HG02763 (cell line): ENCODE data around the gene TMEM37.
A peak's percentile ranks its signal among the peaks of the same experiment; 100 is the strongest.
"Not testable (repeated sequence)": the region's sequence is repeated elsewhere in the genome, so short reads cannot be mapped to it uniquely, and the experiment has no call there.

ENCODE experiments used
- ATAC-seq: cut with Tn5 transposase; IDR thresholded peaks from one replicate; pipeline ENCODE4 v1.9.1; 2021; ENCODE audit warnings: mild to moderate bottlenecking, moderate library complexity; ENCODE audit not compliant: unreplicated experiment

TMEM37 gene, protein sequence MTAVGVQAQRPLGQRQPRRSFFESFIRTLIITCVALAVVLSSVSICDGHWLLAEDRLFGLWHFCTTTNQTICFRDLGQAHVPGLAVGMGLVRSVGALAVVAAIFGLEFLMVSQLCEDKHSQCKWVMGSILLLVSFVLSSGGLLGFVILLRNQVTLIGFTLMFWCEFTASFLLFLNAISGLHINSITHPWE

DNA sequence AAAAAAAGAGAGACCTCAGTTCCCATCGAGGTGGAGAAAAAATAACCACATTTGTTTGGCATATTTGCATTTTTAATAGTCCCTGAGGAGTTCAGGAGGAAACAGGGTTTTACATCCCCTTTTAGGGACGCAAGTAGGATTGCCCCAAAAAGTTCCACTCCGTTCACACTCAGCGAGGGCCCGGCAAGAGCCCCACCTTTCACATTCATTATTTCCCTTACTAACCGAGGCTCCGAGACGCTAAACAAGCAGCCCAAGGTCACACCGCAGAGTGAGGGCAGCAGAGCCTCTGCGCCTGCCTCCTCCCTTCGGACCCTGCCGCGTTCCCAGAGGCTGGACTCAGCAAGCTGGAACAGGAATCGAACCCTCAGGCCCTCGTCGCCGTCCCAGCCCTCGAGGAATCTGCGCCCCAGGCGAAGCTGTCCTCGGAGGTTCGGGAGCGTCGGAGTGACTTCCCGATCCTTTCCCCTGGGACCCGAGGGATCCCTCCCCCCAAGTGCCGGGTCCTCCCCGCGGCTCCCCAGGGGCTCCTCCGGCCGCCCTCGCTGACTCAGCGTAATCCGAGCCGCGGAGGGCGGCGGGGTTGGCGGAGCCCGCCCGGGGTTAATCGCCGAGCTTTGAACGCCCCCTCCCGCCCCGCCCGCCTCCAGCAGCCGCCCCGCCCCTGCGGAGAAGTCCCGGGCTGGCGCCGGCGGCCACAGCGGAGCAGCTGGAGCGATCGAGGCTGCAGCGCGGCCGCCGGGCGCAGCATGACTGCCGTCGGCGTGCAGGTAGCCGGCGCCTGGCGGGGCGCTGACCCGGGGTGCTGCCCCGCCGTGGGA lies at the start of gene TMEM37:
TMEM37 (plus strand) TSS at position 700 of the 821 bp plus-strand sequence; CDS start at position 750, 50 bp downstream.
- peak; percentile 69 for ATAC-seq

DNA sequence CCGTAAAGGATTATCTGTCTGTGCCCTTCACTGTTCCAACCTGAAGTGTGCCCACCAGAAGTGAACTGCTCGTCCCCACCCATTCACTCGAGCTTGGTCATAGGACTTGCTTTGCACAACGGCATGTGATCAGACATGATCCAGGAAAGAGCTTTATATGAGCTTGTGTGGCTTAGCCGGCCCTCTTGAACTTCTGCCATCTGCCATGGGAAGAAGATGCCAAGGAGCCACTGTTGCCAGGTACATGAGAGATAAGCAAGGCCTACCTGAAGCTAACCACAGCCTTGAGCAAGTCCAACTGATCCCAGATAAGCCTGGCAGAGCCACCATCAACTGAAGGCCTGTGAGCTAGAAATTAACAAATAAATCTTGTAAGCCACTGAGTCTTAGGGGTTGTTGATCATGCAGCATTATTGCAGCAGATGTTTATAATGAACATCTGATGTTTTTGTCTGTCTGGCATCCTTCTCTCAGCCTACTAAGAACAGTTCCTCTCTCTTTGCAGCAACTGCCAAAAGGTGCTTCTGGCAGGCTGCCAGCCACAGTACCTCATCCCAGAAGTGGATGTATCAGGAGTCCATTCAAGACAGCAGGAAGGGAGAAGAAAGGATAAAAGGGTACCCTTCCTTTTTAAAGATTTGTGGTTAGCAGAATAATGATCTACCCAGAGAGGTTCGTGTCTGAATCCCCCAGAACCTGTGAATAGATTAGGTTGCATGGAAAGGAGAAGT lies 48.1 kb upstream of the TMEM37 start:
- no peak for ATAC-seq

DNA sequence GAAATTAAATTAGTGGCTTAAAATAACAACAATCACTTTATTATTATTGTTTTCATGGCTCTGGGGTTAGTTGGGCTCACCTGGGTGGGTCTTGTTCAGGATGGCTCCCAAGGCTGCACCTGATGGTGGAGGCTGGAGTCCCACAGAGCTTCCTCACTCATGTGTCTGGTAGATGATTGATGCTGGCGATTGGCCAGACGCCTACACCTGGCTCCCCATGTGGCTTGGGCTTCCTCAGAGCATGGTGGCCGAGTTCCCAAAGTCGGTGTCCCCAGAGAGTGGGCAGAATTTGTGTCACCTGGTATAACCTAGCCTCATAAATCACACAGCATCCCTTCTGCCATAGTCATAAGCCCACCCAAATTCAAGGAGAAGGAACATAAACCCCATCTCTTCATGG lies 46.7 kb upstream of the TMEM37 start:
- ATAC-seq = no peak

DNA sequence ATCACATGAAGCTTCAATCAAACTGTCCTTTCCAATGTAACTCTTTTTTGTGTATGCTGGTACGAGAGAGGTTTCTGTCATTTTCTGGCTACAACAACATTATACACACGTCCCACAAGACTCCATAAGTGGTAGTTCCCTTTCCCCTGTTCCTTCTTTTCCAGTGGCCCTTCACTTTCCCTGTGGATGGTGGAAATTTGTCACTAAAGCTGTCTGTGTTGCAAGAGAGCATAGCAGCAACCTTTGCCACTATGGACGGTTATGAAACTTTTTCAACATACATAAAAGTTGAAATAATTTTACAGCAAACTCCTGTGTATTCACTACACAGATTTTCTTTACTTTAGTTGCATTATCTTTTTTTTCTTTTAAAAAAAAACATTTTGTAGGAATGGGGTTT lies 46.2 kb upstream of the TMEM37 start:
- ATAC-seq = no peak

DNA sequence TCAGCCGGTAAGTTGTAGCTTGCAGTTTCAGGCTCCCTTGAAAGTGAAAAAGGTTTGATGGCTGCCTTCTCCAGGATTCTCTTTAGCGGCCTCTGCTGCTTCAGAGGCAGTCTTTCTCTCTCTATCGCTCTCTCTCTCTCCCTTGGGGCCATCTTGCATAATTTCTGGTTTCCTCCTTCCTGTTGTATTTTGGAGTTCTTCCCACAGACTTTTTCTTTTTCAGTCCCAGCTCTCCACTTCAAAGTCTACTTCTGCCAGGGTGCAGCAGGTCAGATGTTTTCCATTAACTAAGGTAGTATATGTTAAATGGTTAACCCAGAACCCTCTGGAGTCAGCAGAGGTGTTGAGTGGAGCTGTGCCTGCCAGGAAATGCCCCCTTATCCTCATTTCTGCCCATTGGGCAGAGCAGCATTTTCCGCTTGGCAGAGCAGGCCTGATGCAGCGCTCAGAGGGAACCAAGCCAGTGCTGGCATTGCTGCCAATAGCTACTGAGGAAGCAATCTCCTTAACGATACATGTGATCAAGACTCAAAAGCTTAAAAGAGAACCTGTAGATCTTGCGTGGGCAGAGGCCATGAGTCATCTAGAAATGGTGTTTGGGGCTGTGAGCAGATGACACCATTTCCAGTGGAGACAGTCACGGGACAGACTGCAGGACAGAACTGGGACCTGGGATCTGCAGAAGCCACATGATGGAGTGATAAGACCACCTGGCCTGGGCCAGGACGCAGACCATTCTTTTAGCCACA lies 44.1 kb upstream of the TMEM37 start:
- ATAC-seq = peak; percentile 72

DNA sequence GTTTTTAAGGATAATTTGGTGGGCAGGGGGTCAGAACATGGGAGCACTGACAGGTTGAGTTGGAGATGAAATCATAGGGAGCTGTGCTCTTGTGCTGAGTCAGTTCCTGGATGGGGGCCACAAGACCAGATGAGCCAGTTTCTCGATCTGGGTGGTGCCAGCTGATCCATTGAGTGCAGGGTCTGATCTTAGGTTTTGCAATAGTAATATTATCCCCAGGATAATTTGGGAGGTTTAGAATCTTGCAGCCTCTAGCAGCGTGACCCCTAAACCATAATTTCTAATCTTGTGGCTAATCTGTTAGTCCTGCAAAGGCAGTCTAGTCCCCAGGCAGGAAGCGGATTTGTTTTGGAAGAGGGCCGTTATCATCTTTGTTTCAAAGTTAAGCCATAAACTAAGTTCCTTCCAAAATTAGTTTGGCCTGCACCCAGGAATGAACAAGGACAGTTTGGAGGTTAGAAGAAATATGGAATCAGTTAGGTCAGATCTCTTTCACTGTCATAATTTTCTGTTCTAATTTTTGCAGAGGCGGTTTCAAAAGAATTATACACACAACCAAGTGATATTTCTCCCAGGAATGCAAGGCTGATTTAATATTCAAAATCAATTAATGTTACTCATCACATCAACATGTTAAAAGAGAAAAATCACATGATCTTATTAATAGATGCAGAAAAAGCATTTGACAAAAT lies 41.9 kb upstream of the TMEM37 start:
- ATAC-seq = no peak

DNA sequence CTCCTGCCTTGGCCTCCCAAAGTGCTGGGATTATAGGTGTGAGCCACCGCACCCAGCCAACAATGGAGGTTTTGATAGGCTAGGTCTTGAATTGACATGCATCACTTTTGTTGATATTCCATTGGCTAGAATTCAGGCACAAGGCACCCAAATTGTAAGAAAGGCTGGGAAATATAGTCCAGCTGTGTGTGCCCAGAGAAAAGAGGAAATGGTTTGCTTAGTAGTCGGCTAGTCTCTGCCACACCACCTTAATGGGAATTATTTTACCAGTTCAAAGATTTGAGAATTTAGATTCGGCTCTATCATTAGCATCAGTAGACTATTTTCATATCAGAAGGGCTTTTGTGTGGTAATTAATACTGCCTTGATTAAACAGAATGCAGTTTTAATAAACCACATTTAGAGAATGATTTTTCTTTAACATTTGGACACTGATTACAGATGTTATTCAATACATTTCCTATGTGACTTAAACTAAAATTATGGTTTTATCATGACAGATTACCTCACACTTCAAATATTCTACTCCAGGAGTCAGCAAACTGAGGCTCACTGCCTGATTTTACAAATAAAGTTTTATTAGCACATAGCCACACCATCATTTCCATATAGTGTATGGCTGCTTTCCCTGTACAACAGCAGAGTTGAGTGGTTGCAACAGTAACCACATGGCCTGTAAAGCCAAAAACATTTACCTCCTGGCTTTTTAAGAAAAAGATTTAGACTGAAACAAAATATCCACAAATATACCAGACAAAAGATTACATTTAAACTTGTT lies 37.5 kb upstream of the TMEM37 start:
- ATAC-seq = no peak

DNA sequence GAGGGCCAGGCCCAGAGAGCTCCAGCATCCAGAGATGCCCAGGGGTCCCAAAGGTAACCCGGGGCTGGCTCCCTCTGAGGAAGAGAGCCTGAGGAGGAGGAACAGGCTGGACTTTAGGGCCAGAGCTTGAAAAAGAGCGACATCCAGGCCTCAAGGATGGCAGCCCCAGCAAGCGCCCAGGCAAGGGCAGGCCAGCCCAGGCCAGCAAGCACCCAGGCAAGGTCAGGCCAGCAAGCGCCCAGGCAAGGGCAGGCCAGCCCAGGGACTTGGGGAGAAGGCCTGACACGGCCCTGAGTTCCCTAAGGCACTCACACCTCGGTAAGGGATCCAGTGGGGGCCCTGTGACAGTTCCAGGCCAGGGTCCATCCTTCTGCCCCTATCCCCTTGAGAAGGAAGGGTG lies 34.5 kb upstream of the TMEM37 start:
- ATAC-seq = no peak

DNA sequence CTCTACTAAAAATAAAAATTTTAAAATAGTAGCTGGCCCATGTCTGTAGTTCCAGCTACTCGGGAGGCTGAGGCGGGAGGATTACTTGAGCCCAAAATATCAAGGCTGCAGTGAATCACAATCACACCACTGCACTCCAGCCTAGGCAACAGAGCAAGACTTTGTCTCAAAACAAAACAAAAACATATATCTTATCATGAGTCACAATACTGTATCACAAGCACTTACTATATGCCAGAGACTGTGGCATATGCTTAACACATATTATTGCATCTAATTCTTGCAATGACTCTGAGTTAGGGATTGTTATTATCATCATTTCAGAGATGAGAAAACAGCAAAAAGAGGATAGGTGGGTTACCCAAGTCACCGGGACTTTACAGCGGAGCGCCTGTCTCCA lies 29.5 kb upstream of the TMEM37 start:
- ATAC-seq = no peak

DNA sequence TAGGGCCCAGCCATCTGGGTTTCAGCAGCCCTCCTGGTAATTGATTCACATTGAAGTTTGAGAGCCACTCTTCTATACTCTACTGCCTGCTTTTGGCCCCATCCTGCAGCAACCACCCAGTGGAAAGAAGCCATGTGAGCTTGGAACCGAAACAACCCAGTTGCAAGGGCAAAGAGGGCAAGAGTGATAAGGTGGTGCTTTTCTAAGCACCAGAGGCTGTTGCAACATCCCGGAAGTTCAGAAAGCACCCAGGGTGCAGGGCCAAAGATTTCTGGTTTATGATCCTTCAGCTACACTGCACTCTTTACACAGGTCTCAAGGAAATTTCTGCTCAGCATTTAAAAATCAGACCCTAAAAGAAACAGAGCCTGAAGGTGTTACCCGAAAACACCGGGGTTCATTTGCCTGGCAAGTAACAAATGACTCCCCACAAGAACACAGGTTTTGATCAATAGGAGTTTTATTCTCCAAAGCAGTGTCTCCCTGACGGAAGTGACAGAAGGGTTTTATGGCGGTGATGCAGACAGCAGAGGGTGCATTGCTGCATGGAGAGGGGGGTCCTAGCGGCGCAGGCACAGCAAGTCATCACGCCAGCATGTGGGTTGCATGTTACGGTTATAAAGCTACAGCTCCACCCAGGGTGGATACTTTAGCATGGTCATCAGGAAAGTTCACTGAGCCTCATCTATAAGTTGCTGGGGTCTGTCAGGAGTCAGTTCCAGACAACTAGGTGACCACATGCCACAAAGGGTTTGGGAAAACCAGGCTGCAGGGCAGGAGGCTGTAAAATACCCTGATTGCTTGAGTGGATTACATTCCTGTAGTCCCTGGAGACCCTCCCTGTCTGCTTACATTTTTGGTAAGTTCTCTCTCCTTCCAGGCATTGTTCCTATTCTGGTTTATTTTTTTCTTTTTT lies 28.8 kb upstream of the TMEM37 start:
- no peak for ATAC-seq

DNA sequence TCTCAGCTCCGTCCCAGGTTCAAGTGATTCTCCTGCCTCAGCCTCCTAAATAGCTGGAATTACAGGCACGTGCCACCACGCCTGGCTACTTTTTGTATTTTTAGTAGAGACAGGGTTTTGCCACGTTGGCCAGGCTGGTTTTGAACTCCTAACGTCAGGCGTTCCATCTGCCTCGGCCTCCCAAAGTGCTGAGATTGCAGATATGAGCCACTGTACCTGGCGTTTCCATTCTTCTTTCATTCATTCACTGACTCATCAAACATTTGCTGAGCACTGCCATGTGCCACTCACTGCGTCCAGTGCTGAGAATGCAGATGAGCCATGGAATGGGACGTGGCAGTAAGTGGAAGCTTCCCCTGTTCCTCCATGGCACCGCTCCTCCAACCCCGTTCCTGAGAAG lies 28.0 kb upstream of the TMEM37 start:
- not testable (repeated sequence) for ATAC-seq

DNA sequence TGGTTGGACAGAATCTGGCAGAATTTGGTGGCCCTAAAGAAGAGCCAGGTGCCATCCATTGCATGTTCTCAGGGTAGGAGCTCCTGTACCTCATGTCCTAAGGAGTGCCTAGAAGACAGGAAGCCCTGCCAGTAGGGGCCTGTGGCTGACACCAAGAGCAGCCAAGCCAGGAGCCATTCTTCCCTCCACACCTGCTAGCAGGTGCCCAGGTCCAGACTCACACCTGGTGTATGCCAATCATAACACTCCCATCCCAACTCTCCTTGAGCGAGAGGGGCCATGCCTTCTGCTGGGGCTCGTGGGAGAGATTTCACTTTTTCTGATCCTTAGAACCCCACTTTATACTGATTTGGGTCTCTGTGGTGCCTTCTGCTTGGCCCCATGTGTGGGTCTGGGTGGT lies 26.5 kb upstream of the TMEM37 start:
- no peak for ATAC-seq

DNA sequence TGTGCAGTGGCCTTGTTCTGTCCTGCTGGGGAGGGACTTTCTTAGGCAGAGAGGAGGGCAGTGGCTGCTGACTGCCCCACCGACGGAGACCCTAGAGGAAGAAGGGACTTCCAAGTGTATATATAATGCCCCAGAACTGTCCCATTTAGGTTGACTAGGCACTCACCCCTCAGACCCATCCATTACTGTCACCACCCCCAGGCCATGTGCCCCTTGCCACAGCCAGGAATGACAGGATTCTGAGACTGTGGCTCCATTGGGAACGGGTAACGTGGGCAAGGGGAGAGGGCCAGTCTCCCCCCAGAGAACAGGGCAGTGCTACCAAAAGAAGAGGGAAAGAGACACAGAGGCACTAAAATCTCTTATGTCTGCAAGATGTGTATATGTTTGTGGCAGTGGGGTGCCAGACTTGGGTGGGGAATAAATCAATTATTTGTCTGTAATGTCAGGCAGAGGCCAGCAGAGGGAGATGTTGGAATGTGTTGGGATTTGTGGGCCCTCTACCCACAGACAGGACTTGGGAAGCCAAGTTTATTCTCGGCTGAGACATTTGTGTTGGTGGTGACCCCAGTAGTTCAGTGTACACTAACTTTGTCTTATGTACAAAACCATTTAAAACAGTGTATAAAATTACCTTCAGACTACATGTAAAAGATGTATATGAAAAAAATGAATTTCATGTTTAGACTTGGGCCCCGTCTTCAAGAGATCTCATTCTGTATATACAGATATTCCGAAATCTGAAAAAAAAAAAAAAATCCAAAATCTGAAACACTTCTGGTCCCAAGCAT lies 24.0 kb upstream of the TMEM37 start:
- no peak for ATAC-seq

DNA sequence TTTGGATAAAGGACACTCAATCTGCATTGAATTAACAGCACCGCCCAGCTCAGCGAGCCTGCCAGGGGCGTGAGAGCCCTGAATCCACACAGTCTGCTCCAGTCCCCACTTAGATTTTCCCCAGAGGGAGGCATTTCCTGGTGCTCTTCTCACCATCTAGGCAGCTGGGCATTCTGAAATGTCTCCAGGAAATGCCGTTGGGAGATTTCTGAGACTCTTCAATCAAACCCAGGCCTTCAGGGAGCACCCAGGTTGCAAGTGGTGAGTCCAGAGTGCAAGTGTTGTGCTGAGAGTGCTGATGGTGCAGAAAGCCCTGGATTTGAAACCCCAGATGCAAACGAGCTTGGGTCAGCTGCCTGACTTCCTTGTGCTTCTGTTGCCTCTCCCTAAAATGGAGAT lies 23.4 kb upstream of the TMEM37 start:
- ATAC-seq = no peak

DNA sequence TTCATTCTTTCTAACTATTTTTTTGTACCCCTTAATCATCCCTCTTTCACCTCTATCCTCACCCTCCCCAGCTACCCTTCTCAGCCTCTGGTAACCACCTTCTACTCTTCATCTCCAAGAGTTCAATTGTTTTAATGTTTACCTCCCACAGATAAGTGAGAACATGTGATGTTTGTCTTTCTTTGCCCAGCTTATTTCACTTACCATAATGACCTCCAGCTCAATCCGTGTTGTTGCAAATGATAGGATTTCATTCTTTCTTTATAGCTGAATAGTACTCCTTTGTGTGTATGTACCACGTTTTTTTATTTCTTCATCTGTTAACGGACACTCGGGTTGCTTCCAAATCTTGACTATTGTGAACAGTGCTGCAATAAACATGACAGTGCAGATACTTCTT lies 22.1 kb upstream of the TMEM37 start:
- no peak for ATAC-seq

DNA sequence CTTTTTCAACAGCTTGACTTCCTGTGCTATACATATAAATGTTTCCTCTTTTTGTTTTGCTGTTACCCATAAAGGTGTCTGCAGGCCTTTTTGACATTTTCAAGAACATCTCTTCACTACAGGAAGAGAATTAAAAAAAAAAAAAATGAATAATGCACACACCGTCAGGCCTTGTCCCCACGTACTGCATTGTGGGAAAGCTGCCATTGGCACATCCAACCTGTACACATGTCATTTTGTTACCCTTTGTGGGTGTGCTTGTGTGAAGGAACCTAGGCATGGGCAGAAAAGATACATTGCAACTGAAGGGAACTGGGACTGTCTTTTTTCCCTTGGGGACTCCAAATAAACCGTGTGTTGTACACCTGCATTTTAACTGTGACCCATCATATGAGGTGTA lies 16.8 kb upstream of the TMEM37 start:
- no peak for ATAC-seq

DNA sequence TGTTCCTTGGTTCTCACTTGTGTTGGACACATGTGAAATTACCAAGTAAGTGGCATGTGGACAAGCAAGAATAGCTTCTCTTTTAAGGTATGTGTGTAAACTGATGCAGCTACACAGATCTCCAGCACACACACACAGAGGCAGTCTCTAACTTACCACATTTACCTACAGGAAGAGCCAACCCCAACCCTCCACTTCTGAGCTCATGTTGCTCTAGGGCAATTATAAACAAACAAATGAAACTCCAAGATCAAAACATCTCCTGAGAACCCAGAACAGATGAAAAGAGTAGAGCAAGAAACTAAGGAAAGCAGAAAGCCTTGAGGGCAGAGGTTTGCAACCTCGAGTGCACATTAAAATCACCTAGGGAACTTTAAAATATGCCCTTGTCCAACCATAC lies 16.0 kb upstream of the TMEM37 start:
- no peak for ATAC-seq

DNA sequence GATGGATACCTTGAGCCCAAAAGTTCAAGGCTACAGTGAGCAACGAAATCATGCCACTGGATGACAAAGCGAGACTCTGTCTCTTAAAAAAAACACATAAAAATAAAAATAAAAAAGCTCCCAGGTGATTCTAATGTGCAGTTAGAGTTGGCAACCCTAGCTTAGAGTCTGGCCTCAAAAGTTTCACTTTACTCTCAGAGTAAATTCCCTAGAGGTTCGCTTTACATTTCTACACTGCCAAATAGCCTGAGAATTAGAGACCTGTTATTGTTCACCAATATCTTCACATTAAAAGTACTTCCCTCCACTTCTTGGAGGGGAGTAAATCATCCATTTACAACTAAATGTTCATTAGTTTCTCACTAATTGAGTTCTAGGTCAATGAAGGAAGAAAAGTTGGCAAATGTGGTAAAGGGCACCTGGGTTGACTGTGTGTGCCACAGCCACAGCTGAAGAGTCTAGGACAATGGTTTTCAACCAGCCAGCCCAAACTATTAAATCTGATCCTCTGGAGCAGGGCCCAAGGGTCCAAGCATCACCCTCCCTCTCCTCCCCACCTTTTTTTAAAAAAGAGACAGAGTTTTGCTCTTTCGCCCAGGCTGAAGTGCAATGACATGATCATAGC lies 15.2 kb upstream of the TMEM37 start:
- no peak for ATAC-seq
